ENCODE results near the gene ZNF470. TPM values are rescaled to one million over a fixed set of nuclear protein-coding genes. Genes with fewer than 3 reads are reported as not detected.

Gene ZNF470
- total RNA-seq, 1 donor from 2014 or later, result 4.3 TPM

GRCh38 chr19:56637976-56638555 lies 70.8 kb downstream of the ZNF470 start:
- H3K36me3 ChIP-seq, result peaks cover 5% of the 10 kb centered on the region

More at GRCh38 chr19:56637976-56638555, 70.8 kb downstream of the ZNF470 start:
- H3K27ac ChIP-seq (replicated peaks), result no peak overlapping the region
- H3K4me1 ChIP-seq, result no peaks in the 10 kb centered on the region
- no peak for TF ChIP-seq CTCF (IDR thresholded peaks at IDR 0.05; ENCODE audit: borderline replicate concordance)
- H3K4me3 ChIP-seq, result no peak overlapping the region
- intact Hi-C loops (cut with micrococcal nuclease), result no loop called here
- peak; percentile 72 for DNase-seq
- H3K9me3 ChIP-seq (replicated peaks), result peaks cover 45% of the 10 kb centered on the region
- H3K27me3 ChIP-seq (ENCODE audit: low read depth), result peaks cover 13% of the 10 kb centered on the region

Other genes starting within 250 kb of the ZNF470 start
- 4.4 TPM for gene ZNF582, start 173.9 kb upstream of the ZNF470 start, total RNA-seq
- 7.0 TPM for gene ZNF583, start 163.1 kb upstream of the ZNF470 start, total RNA-seq
- gene ZNF667, start 90.1 kb upstream of the ZNF470 start, total RNA-seq, result 5.6 TPM
- gene ZNF471, start 59.6 kb upstream of the ZNF470 start, total RNA-seq, result 6.9 TPM
- 6.0 TPM for gene ZFP28, start 28.5 kb upstream of the ZNF470 start, total RNA-seq
- gene ZNF71, start 27.8 kb downstream of the ZNF470 start, total RNA-seq, result 5.8 TPM
- not detected for gene SMIM17, start 75.7 kb downstream of the ZNF470 start, total RNA-seq
- 4.9 TPM for gene ZNF835, start 104.3 kb downstream of the ZNF470 start, total RNA-seq

All from left ventricle myocardium inferior (tissue), 1 donor.